ENCODE data around the gene GHITM.

DNA sequence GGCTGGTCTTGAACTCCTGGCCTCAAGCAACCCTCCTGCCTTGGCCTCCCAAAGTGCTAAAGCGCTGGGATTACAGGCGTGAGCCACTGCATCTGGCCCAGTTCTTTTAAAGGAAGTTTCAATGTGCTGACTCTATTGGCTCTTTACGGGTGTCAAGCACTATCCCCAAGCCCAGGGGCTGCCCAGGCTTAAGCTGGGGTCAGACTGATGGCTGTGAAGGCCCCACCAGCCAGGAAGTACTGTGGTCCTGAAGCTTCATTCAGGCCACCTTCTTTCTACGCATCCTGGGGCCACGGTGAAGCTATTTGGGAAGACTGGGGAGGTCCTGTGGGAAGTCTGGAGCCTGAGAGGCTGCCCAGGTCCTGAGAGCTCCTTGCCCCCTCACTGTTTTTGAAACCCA, 42.3 kb downstream of the GHITM start:
- no peak for TF ChIP-seq CTCF (IDR thresholded peaks at IDR 0.05)
- TF ChIP-seq POLR2A (IDR thresholded peaks at IDR 0.05): no peak
